ENCODE results near the gene CENPN.

Gene CENPN

GRCh38 chr16:81026429-81026828 lies 19.4 kb downstream of the CENPN start:
- Histone ChIP-seq H2AFZ (ENCODE audit: low read length, unreplicated experiment) (no peak overlapping the region), H3K27me3 (ENCODE audit: insufficient read depth, low read length) (no peaks in the 10 kb centered on the region), H3K79me2 (ENCODE audit: control insufficient read depth, insufficient read depth, low read length, unreplicated experiment) (no peaks in the 10 kb centered on the region), H3K4me1 (ENCODE audit: control insufficient read depth, insufficient read depth, low read length, unreplicated experiment) (no peaks in the 10 kb centered on the region), H3K4me3 (ENCODE audit: low read depth, low read length) (no peak overlapping the region), H3K36me3 (ENCODE audit: insufficient read depth, low read length) (peaks cover 9% of the 10 kb centered on the region), H3K27ac (ENCODE audit: low read depth, low read length) (no peak overlapping the region)

- Histone ChIP-seq H3K79me2 (ENCODE audit: control insufficient read depth, insufficient read depth, low read length, unreplicated experiment) (no peaks in the 10 kb centered on the region), H3K36me3 (ENCODE audit: insufficient read depth, low read length) (peaks cover 3% of the 10 kb centered on the region), H2AFZ (ENCODE audit: low read length, unreplicated experiment) (no peak overlapping the region), H3K4me1 (ENCODE audit: control insufficient read depth, insufficient read depth, low read length, unreplicated experiment) (no peaks in the 10 kb centered on the region), H3K4me3 (ENCODE audit: low read depth, low read length) (no peak overlapping the region), H3K27me3 (ENCODE audit: insufficient read depth, low read length) (no peaks in the 10 kb centered on the region), H3K27ac (ENCODE audit: low read depth, low read length) (no peak overlapping the region)
Observed at GRCh38 chr16:81029930-81030604, 23.1 kb downstream of the CENPN start.

GRCh38 chr16:81035398-81035974 lies 28.5 kb downstream of the CENPN start, which contains the start of gene ATMIN:
Gene ATMIN (plus strand): TSS chr16:81035842. CDS start chr16:81035871, 29 bp downstream.
- Histone ChIP-seq H2AFZ (ENCODE audit: low read length, unreplicated experiment) (peak within 1 kb of the TSS; percentile 88), H3K27ac (ENCODE audit: low read depth, low read length) (no peak within 1 kb of the TSS), H3K27me3 (ENCODE audit: insufficient read depth, low read length) (no peaks in the 10 kb centered on the region), H3K4me1 (ENCODE audit: control insufficient read depth, insufficient read depth, low read length, unreplicated experiment) (peaks cover 9% of the 10 kb centered on the region), H3K36me3 (ENCODE audit: insufficient read depth, low read length) (no peaks in the 10 kb centered on the region), H3K79me2 (ENCODE audit: control insufficient read depth, insufficient read depth, low read length, unreplicated experiment) (peaks cover 38% of the 10 kb centered on the region), H3K4me3 (ENCODE audit: low read depth, low read length) (peak within 1 kb of the TSS; percentile 85)

GRCh38 chr16:81035975-81036750 lies 29.1 kb downstream of the CENPN start:
- peaks cover 9% of the 10 kb centered on the region for H3K4me1 ChIP-seq (ENCODE audit: control insufficient read depth, insufficient read depth, low read length, unreplicated experiment)
- peak overlapping the region; percentile 88 for H2AFZ ChIP-seq (ENCODE audit: low read length, unreplicated experiment)
- H3K27ac ChIP-seq (ENCODE audit: low read depth, low read length) = no peak overlapping the region

GRCh38 chr16:81036751-81037350 lies 29.8 kb downstream of the CENPN start:
- H3K4me1 ChIP-seq (ENCODE audit: control insufficient read depth, insufficient read depth, low read length, unreplicated experiment) = peaks cover 9% of the 10 kb centered on the region
- no peaks in the 10 kb centered on the region for H3K27me3 ChIP-seq (ENCODE audit: insufficient read depth, low read length)
- H3K36me3 ChIP-seq (ENCODE audit: insufficient read depth, low read length) = no peaks in the 10 kb centered on the region
- peak overlapping the region; percentile 85 for H3K4me3 ChIP-seq (ENCODE audit: low read depth, low read length)
- peaks cover 38% of the 10 kb centered on the region for H3K79me2 ChIP-seq (ENCODE audit: control insufficient read depth, insufficient read depth, low read length, unreplicated experiment)
- H3K27ac ChIP-seq (ENCODE audit: low read depth, low read length) = no peak overlapping the region
- H2AFZ ChIP-seq (ENCODE audit: low read length, unreplicated experiment) = peak overlapping the region; percentile 88

More at GRCh38 chr16:81035975-81036750, 29.1 kb downstream of the CENPN start:
- H3K4me3 ChIP-seq (ENCODE audit: low read depth, low read length) = peak overlapping the region; percentile 85
- peaks cover 38% of the 10 kb centered on the region for H3K79me2 ChIP-seq (ENCODE audit: control insufficient read depth, insufficient read depth, low read length, unreplicated experiment)
- no peaks in the 10 kb centered on the region for H3K27me3 ChIP-seq (ENCODE audit: insufficient read depth, low read length)
- H3K36me3 ChIP-seq (ENCODE audit: insufficient read depth, low read length) = no peaks in the 10 kb centered on the region

- no peak overlapping the region for H3K27ac ChIP-seq (ENCODE audit: low read depth, low read length)
- H3K79me2 ChIP-seq (ENCODE audit: control insufficient read depth, insufficient read depth, low read length, unreplicated experiment) = peaks cover 38% of the 10 kb centered on the region
- no peaks in the 10 kb centered on the region for H3K27me3 ChIP-seq (ENCODE audit: insufficient read depth, low read length)
- H3K36me3 ChIP-seq (ENCODE audit: insufficient read depth, low read length) = peaks cover 20% of the 10 kb centered on the region
- H2AFZ ChIP-seq (ENCODE audit: low read length, unreplicated experiment) = no peak overlapping the region
- H3K4me3 ChIP-seq (ENCODE audit: low read depth, low read length) = no peak overlapping the region
- H3K4me1 ChIP-seq (ENCODE audit: control insufficient read depth, insufficient read depth, low read length, unreplicated experiment) = peaks cover 9% of the 10 kb centered on the region
Observed at GRCh38 chr16:81040131-81040530, 33.1 kb downstream of the CENPN start.

- Histone ChIP-seq H3K4me1 (ENCODE audit: control insufficient read depth, insufficient read depth, low read length, unreplicated experiment) (peaks cover 9% of the 10 kb centered on the region), H3K36me3 (ENCODE audit: insufficient read depth, low read length) (peaks cover 20% of the 10 kb centered on the region), H3K27ac (ENCODE audit: low read depth, low read length) (no peak overlapping the region), H3K27me3 (ENCODE audit: insufficient read depth, low read length) (no peaks in the 10 kb centered on the region), H3K4me3 (ENCODE audit: low read depth, low read length) (no peak overlapping the region), H3K79me2 (ENCODE audit: control insufficient read depth, insufficient read depth, low read length, unreplicated experiment) (peaks cover 38% of the 10 kb centered on the region), H2AFZ (ENCODE audit: low read length, unreplicated experiment) (no peak overlapping the region)
Observed at GRCh38 chr16:81040842-81041241, 33.8 kb downstream of the CENPN start.

- peaks cover 34% of the 10 kb centered on the region for H3K79me2 ChIP-seq (ENCODE audit: control insufficient read depth, insufficient read depth, low read length, unreplicated experiment)
- H2AFZ ChIP-seq (ENCODE audit: low read length, unreplicated experiment) = no peak overlapping the region
- no peak overlapping the region for H3K27ac ChIP-seq (ENCODE audit: low read depth, low read length)
- peaks cover 20% of the 10 kb centered on the region for H3K36me3 ChIP-seq (ENCODE audit: insufficient read depth, low read length)
- H3K4me3 ChIP-seq (ENCODE audit: low read depth, low read length) = no peak overlapping the region
- H3K4me1 ChIP-seq (ENCODE audit: control insufficient read depth, insufficient read depth, low read length, unreplicated experiment) = peaks cover 9% of the 10 kb centered on the region
- no peaks in the 10 kb centered on the region for H3K27me3 ChIP-seq (ENCODE audit: insufficient read depth, low read length)
Observed at GRCh38 chr16:81041696-81042095, 34.7 kb downstream of the CENPN start.

GRCh38 chr16:81042821-81043220 lies 35.8 kb downstream of the CENPN start:
- no peak overlapping the region for H3K4me3 ChIP-seq (ENCODE audit: low read depth, low read length)
- H3K36me3 ChIP-seq (ENCODE audit: insufficient read depth, low read length) = peaks cover 20% of the 10 kb centered on the region
- no peak overlapping the region for H2AFZ ChIP-seq (ENCODE audit: low read length, unreplicated experiment)
- H3K27me3 ChIP-seq (ENCODE audit: insufficient read depth, low read length) = no peaks in the 10 kb centered on the region
- H3K79me2 ChIP-seq (ENCODE audit: control insufficient read depth, insufficient read depth, low read length, unreplicated experiment) = peaks cover 22% of the 10 kb centered on the region
- no peak overlapping the region for H3K27ac ChIP-seq (ENCODE audit: low read depth, low read length)
- H3K4me1 ChIP-seq (ENCODE audit: control insufficient read depth, insufficient read depth, low read length, unreplicated experiment) = no peaks in the 10 kb centered on the region

GRCh38 chr16:81053761-81054160 lies 46.7 kb downstream of the CENPN start:
- Histone ChIP-seq H2AFZ (ENCODE audit: low read length, unreplicated experiment) (no peak overlapping the region), H3K79me2 (ENCODE audit: control insufficient read depth, insufficient read depth, low read length, unreplicated experiment) (no peaks in the 10 kb centered on the region), H3K27me3 (ENCODE audit: insufficient read depth, low read length) (no peaks in the 10 kb centered on the region), H3K36me3 (ENCODE audit: insufficient read depth, low read length) (no peaks in the 10 kb centered on the region), H3K27ac (ENCODE audit: low read depth, low read length) (no peak overlapping the region), H3K4me3 (ENCODE audit: low read depth, low read length) (no peak overlapping the region), H3K4me1 (ENCODE audit: control insufficient read depth, insufficient read depth, low read length, unreplicated experiment) (no peaks in the 10 kb centered on the region)

All from ACC112 (cell line).